Stimulated activated CD8-positive, alpha-beta memory T cell treated with anti-CD3 and anti-CD28 coated beads, Interleukin-7, amount 100 ng/mL, for 4 hours (primary cell): Measurements from ENCODE around the gene CRX.
"Not testable (repeated sequence)": the region's sequence is repeated elsewhere in the genome, so short reads cannot be mapped to it uniquely, and the experiment has no call there.

Experiments
- DNase-seq, 2 donors: peaks; one replicate each; pipeline ENCODE4 v3.0.0-alpha.2; 2020; ENCODE audit warnings: low read depth in 2 of 2

Gene CRX

GRCh38 chr19:47821460-47822020 is at the start of gene CRX:
Gene CRX (plus strand): TSS chr19:47821937. CDS start chr19:47834444, 12,507 bp downstream.
- DNase-seq: no peak

- DNase-seq: no peak
Measured at GRCh38 chr19:47776568-47776967, 45.2 kb upstream of the CRX start.

- not testable (repeated sequence) for DNase-seq
Measured at GRCh38 chr19:47777245-47778048, 44.3 kb upstream of the CRX start.

GRCh38 chr19:47778049-47778953 is 43.4 kb upstream of the CRX start, which contains the start of gene SELENOW:
Gene SELENOW (plus strand): TSS chr19:47778703. CDS start chr19:47778786, 83 bp downstream.
- peak; percentile 52 to 64 for DNase-seq

GRCh38 chr19:47778954-47779351 is 42.8 kb upstream of the CRX start:
- DNase-seq: no peak

GRCh38 chr19:47779524-47780214 is 42.1 kb upstream of the CRX start:
- DNase-seq: no peak

- no peak for DNase-seq
Measured at GRCh38 chr19:47780215-47780551, 41.6 kb upstream of the CRX start.

- DNase-seq: no peak
Measured at GRCh38 chr19:47781590-47782262, 40.0 kb upstream of the CRX start.

- DNase-seq: no peak
Measured at GRCh38 chr19:47786566-47786965, 35.2 kb upstream of the CRX start.

GRCh38 chr19:47787307-47787706 is 34.4 kb upstream of the CRX start:
- DNase-seq: not testable (repeated sequence)

GRCh38 chr19:47789811-47790210 is 31.9 kb upstream of the CRX start:
- not testable (repeated sequence) for DNase-seq

- DNase-seq: peak; percentile 63 to 64
Measured at GRCh38 chr19:47790398-47790814, 31.3 kb upstream of the CRX start.

- DNase-seq: no peak
Measured at GRCh38 chr19:47792616-47793015, 29.1 kb upstream of the CRX start.

- no peak for DNase-seq
Measured at GRCh38 chr19:47794526-47794925, 27.2 kb upstream of the CRX start.

- DNase-seq: no peak
Measured at GRCh38 chr19:47796785-47797184, 25.0 kb upstream of the CRX start.

- no peak for DNase-seq
Measured at GRCh38 chr19:47797996-47798903, 23.5 kb upstream of the CRX start.

- no peak for DNase-seq
Measured at GRCh38 chr19:47798904-47799266, 22.9 kb upstream of the CRX start.

GRCh38 chr19:47801270-47801669 is 20.5 kb upstream of the CRX start:
- DNase-seq: no peak

- no peak for DNase-seq
Measured at GRCh38 chr19:47802521-47803043, 19.2 kb upstream of the CRX start.

GRCh38 chr19:47803148-47803547 is 18.6 kb upstream of the CRX start:
- DNase-seq: not testable (repeated sequence)
